ENCODE results near the gene FRMD3. TPM values are rescaled to one million over a fixed set of nuclear protein-coding genes. Genes with fewer than 3 reads are reported as not detected.

Gene FRMD3
- total RNA-seq, 1 donor from 2014 or later: 0.65 TPM

- Mint-ChIP-seq H3K27ac (no peak overlapping the region), H3K4me3 (ENCODE audit: low read depth) (no peak overlapping the region)
These were observed 155.2 kb downstream of the FRMD3 start for GRCh38 chr9:83383034-83383433.

DNA sequence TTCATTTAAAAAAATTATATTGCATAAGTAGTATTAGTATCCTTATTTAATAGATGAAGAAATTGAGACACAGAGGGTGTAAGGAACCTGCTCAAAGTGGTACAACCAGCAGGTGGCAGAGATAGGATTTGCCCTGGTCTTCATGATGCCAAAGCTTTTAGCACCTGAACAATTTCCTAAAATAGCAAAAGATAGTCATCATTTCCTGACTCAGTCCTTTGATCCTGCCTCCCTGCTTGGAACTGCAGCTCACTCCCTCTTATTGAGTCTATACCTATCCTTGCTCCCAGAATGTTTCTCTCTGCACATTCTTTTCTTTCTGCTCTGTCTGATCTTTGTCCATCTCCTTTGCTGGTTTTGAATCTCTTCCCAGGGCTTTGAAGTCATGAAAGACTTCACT, 155.8 kb downstream of the FRMD3 start:
- H3K4me3 Mint-ChIP-seq (ENCODE audit: low read depth): no peak overlapping the region
- H3K27ac Mint-ChIP-seq: no peak overlapping the region

More at GRCh38 chr9:83383034-83383433, 155.2 kb downstream of the FRMD3 start:
- no peak for DNase-seq (ENCODE audit: low spot score, unreplicated experiment)
- Mint-ChIP-seq H3K4me1 (ENCODE audit: low read depth) (peaks cover 12% of the 10 kb centered on the region), H3K36me3 (ENCODE audit: insufficient read depth) (no peaks in the 10 kb centered on the region), H3K9me3 (ENCODE audit: low read depth) (peaks cover 17% of the 10 kb centered on the region), H3K27me3 (no peaks in the 10 kb centered on the region)
- no peak for TF ChIP-seq CTCF (IDR thresholded peaks at IDR 0.05; ENCODE audit: unreplicated experiment)

GRCh38 chr9:83379045-83379444, 159.2 kb downstream of the FRMD3 start:
- H3K27me3 Mint-ChIP-seq: no peaks in the 10 kb centered on the region
- H3K4me1 Mint-ChIP-seq (ENCODE audit: low read depth): peaks cover 9% of the 10 kb centered on the region
- no peak overlapping the region for H3K27ac Mint-ChIP-seq
- TF ChIP-seq CTCF (IDR thresholded peaks at IDR 0.05; ENCODE audit: unreplicated experiment): no peak
- no peak for DNase-seq (ENCODE audit: low spot score, unreplicated experiment)
- H3K4me3 Mint-ChIP-seq (ENCODE audit: low read depth): no peak overlapping the region
- no peaks in the 10 kb centered on the region for H3K36me3 Mint-ChIP-seq (ENCODE audit: insufficient read depth)
- peaks cover 13% of the 10 kb centered on the region for H3K9me3 Mint-ChIP-seq (ENCODE audit: low read depth)

More for the DNA sequence above, 155.8 kb downstream of the FRMD3 start:
- Mint-ChIP-seq H3K36me3 (ENCODE audit: insufficient read depth) (no peaks in the 10 kb centered on the region), H3K4me1 (ENCODE audit: low read depth) (peaks cover 9% of the 10 kb centered on the region), H3K9me3 (ENCODE audit: low read depth) (peaks cover 17% of the 10 kb centered on the region), H3K27me3 (no peaks in the 10 kb centered on the region)
- TF ChIP-seq CTCF (IDR thresholded peaks at IDR 0.05; ENCODE audit: unreplicated experiment): no peak
- no peak for DNase-seq (ENCODE audit: low spot score, unreplicated experiment)

DNA sequence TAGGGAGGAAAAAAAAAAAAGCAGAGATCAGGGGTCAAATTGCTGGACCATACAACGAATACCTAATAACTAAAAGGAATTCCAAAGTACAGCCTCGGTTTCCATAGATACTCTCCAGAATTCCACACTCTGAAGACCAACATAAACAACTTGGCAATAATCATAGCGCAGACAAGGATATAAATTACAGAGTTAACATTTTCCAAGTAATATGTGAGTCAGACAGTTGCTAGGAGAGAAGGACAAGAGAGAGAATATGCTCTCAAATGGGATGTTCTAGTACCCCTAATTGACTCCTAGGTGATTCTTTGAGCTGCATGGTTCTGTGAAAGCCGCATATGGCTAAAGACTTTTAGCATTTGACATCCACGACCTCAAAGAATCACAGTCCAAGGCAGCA, 165.2 kb downstream of the FRMD3 start:
- H3K27me3 Mint-ChIP-seq: no peaks in the 10 kb centered on the region
- no peaks in the 10 kb centered on the region for H3K4me1 Mint-ChIP-seq (ENCODE audit: low read depth)
- H3K4me3 Mint-ChIP-seq (ENCODE audit: low read depth): no peak overlapping the region
- no peaks in the 10 kb centered on the region for H3K9me3 Mint-ChIP-seq (ENCODE audit: low read depth)
- no peak overlapping the region for H3K27ac Mint-ChIP-seq
- no peak for DNase-seq (ENCODE audit: low spot score, unreplicated experiment)
- no peak for TF ChIP-seq CTCF (IDR thresholded peaks at IDR 0.05; ENCODE audit: unreplicated experiment)
- no peaks in the 10 kb centered on the region for H3K36me3 Mint-ChIP-seq (ENCODE audit: insufficient read depth)

DNA sequence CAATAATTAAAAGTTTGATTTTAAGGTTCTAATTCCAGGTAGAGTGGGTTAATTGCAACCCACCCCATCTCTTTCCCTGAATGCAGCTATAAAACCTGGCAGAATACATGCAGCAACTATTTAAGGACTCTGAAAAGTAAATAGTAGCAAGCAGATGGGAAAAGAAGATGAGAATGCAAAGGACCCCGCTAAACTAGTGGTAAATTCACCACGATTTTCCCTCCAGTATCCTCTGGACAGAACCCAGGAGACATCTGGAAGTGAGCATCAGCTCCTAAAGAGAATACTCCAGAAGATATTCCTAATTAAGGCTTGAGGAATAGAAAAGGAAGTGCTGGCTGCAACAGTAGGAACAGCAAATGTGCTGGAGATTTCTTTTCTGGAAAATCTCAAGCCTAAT, 170.9 kb downstream of the FRMD3 start:
- no peaks in the 10 kb centered on the region for H3K36me3 Mint-ChIP-seq (ENCODE audit: insufficient read depth)
- H3K9me3 Mint-ChIP-seq (ENCODE audit: low read depth): peaks cover 3% of the 10 kb centered on the region
- H3K27ac Mint-ChIP-seq: no peak overlapping the region
- DNase-seq (ENCODE audit: low spot score, unreplicated experiment): no peak
- TF ChIP-seq CTCF (IDR thresholded peaks at IDR 0.05; ENCODE audit: unreplicated experiment): no peak
- H3K4me3 Mint-ChIP-seq (ENCODE audit: low read depth): no peak overlapping the region
- no peaks in the 10 kb centered on the region for H3K27me3 Mint-ChIP-seq
- no peaks in the 10 kb centered on the region for H3K4me1 Mint-ChIP-seq (ENCODE audit: low read depth)

Data from progenitor cell of endocrine pancreas (in vitro differentiated cells).